Tibial nerve (tissue), 4 donors: ENCODE data around the gene BCL2. TPM values are rescaled to one million over a fixed set of nuclear protein-coding genes. Genes with fewer than 3 reads are reported as not detected.

Experiments used
- DNase-seq, 2 donors: peaks; one replicate each; pipeline ENCODE4 v3.0.0-alpha.2; 2019; ENCODE audit warnings: low spot score in 2 of 2
- H3K27ac ChIP-seq, 4 donors: fragments of 200-600 bp; sonication (generic) in 3 of 4; one replicate each; pipeline ENCODE4 v1.5.1; 2017 to 2019; ENCODE audit warnings: mild to moderate bottlenecking in 1 of 4
- H3K27me3 ChIP-seq, 2 donors: fragments of 200-600 bp; sonication (generic) in 1 of 2; one replicate each; pipeline versions ENCODE4 v1.5.1 to v1.6.0; 2017 to 2019
- H3K36me3 ChIP-seq, 3 donors: fragments of 200-600 bp; sonication (generic); one replicate each; pipeline ENCODE4 v1.5.1; 2018 to 2019
- H3K4me1 ChIP-seq, 4 donors: fragments of 200-600 bp; sonication (generic) in 3 of 4; one replicate each; pipeline ENCODE4 v1.5.1; 2017 to 2019
- H3K4me3 ChIP-seq, 4 donors: fragments of 200-600 bp; sonication (generic) in 3 of 4; one replicate each; pipeline ENCODE4 v1.5.1; 2017 to 2019; ENCODE audit warnings: mild to moderate bottlenecking in 1 of 4, moderate library complexity in 1 of 4
- H3K9me3 ChIP-seq, 4 donors: fragments of 200-600 bp; sonication (generic) in 3 of 4; one replicate each; pipeline ENCODE4 v1.5.1; 2017 to 2019
- CTCF ChIP-seq, 5 experiments: fragments of 200-600 bp in 3 of 5; fragments of 450-650 bp in 2 of 5; sonication (generic) in 3 of 5; IDR thresholded peaks; one replicate each; pipeline ENCODE4 v1.5.1; 2016 to 2019; ENCODE audit warnings: antibody characterized with exemption in 5 of 5, mild to moderate bottlenecking in 3 of 5, moderate library complexity in 2 of 5
- EP300 ChIP-seq, 2 donors: sonication (generic); formaldehyde crosslinking; IDR thresholded peaks; one replicate each; pipeline ENCODE4 v1.6.1; 2017; ENCODE audit warnings: antibody characterized with exemption in 2 of 2, mild to moderate bottlenecking in 1 of 2
- POLR2A ChIP-seq, 2 donors: fragments of 450-650 bp; IDR thresholded peaks; one replicate each; pipeline ENCODE4 v1.6.1; 2017; ENCODE audit warnings: antibody characterized with exemption in 2 of 2, mild to moderate bottlenecking in 2 of 2, moderate library complexity in 2 of 2
- WGBS, 2 donors: methylation state at CpG; one replicate each; pipeline ENCODE4 v1.1.5; 2018; 5-methylcytosine and 5-hydroxymethylcytosine counted together
- total RNA-seq, 4 donors: library from RNA; depleted of rRNA; stranded (reverse); fragments of >200 nt; gene quantifications; one replicate each; pipeline ENCODE4 v1.1.0, GENCODE V29; 2016

The BCL2 gene
- total RNA-seq, 4 donors from 2014 or later: 54.7 to 79.1 (median 67.0) TPM

DNA sequence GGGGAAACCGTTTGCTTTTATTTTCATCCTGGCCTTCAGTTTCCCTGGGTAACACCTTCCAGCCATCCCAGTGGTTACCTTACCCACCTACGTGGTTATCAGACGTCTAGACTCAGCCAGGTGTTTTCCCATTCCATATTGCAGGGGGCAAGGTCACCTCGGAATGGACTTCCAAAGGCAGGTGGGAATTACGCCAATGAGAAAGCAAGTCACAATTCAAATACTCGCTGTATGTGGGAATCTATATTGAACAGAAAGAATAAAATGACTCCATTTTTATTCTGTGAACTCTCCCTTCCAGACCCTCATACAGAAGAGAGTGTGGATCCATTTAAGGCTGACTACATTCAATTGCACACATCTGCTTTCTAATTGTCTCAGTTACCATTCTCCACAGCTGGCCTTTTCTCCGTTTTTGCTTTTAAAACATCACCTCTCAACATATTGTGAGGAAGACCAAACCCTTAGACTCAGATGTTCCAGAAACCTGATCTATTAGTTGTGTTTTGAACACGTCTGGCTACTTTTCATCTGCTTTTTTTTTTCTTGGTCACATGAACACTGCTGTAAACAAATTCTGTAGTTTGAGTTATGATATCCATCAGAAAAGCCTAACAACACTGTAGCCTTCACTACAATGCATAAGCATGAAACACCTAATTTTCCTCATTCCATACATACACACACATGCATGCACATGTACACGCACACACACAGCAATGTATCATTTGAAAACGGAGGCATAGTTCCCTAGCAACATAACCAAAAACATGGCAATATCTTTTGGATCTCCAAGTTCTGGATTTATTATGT is 59.8 kb downstream of the BCL2 start:
- peaks cover 0 to 70% (median 36%) of the 10 kb centered on the region in 4 donors for H3K4me1 ChIP-seq
- no peaks in the 10 kb centered on the region for H3K27me3 ChIP-seq
- H3K36me3 ChIP-seq: no peaks in the 10 kb centered on the region
- whole genome bisulfite sequencing, 2 donors: 64 to 69% methylated on average over 10 of the region's 10 CpGs
- H3K4me3 ChIP-seq: no peak overlapping the region
- no peak for DNase-seq
- TF ChIP-seq CTCF (IDR thresholded peaks at IDR 0.05) (no peak), POLR2A (IDR thresholded peaks at IDR 0.05) (no peak)
- H3K27ac ChIP-seq: peak overlapping the region; percentile 66 to 97 (median 83)
- H3K9me3 ChIP-seq: no peaks in the 10 kb centered on the region

GRCh38 chr18:63258749-63259566 is 60.6 kb downstream of the BCL2 start:
- H3K9me3 ChIP-seq: no peaks in the 10 kb centered on the region
- peaks cover 0 to 66% (median 36%) of the 10 kb centered on the region in 4 donors for H3K4me1 ChIP-seq
- 48 to 59% methylated on average over 16 of the region's 16 CpGs for WGBS, 2 donors
- no peak overlapping the region for H3K4me3 ChIP-seq
- no peaks in the 10 kb centered on the region for H3K36me3 ChIP-seq
- no peaks in the 10 kb centered on the region for H3K27me3 ChIP-seq
- no peak for DNase-seq
- TF ChIP-seq EP300 (IDR thresholded peaks at IDR 0.05): peak; percentile 19 to 76
- TF ChIP-seq POLR2A (IDR thresholded peaks at IDR 0.05): peak in 1 of 2 donors; percentile 26
- TF ChIP-seq CTCF (IDR thresholded peaks at IDR 0.05): no peak
- H3K27ac ChIP-seq: peak overlapping the region; percentile 66 to 97 (median 83)

DNA sequence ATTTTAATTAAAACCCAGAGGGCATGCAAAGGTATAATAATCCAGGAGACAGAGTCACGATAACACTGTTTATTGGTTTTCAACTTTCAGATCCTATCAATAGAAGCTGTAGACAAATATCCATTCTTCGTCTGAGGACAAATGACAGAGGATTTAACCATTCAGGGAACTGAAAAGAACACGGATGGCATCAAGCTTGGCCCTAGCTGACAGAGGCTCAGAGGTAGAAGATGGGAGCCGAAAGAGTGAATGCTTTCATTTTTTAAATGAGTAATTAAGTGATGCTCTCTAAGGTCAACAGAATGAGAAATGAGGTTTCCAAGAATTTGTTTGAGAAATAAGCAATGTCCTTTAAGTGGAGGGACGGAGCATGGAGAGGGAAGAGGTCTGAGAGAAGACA is 62.1 kb downstream of the BCL2 start:
- 53 to 54% methylated on average over 5 of the region's 5 CpGs for WGBS, 2 donors
- no peaks in the 10 kb centered on the region for H3K36me3 ChIP-seq
- no peaks in the 10 kb centered on the region for H3K9me3 ChIP-seq
- TF ChIP-seq POLR2A (IDR thresholded peaks at IDR 0.05): no peak
- no peak for TF ChIP-seq EP300 (IDR thresholded peaks at IDR 0.05)
- TF ChIP-seq CTCF (IDR thresholded peaks at IDR 0.05): no peak
- no peaks in the 10 kb centered on the region for H3K27me3 ChIP-seq
- peak overlapping the region; percentile 66 to 97 (median 83) for H3K27ac ChIP-seq
- no peak overlapping the region for H3K4me3 ChIP-seq
- H3K4me1 ChIP-seq: peaks cover 0 to 66% (median 40%) of the 10 kb centered on the region in 4 donors
- DNase-seq: no peak

GRCh38 chr18:63255435-63255834 is 64.1 kb downstream of the BCL2 start:
- peak overlapping the region in 2 of 4 donors; percentile 94 to 97 for H3K27ac ChIP-seq
- TF ChIP-seq POLR2A (IDR thresholded peaks at IDR 0.05) (no peak), CTCF (IDR thresholded peaks at IDR 0.05) (no peak), EP300 (IDR thresholded peaks at IDR 0.05) (no peak)
- peaks cover 0 to 51% (median 32%) of the 10 kb centered on the region in 4 donors for H3K4me1 ChIP-seq
- H3K9me3 ChIP-seq: no peaks in the 10 kb centered on the region
- no peak for DNase-seq
- H3K4me3 ChIP-seq: no peak overlapping the region
- no peaks in the 10 kb centered on the region for H3K36me3 ChIP-seq
- no peaks in the 10 kb centered on the region for H3K27me3 ChIP-seq
- 92 to 97% methylated on average over 3 of the region's 3 CpGs for WGBS, 2 donors
